Heart left ventricle (tissue), 13 donors: ENCODE measurements around the gene COBL.

Experiments
- POLR2A ChIP-seq, 2 donors: fragments of 450-650 bp; IDR thresholded peaks; one replicate each; pipeline ENCODE4 v1.6.1; 2017; ENCODE audit warnings: antibody characterized with exemption in 2 of 2, mild to moderate bottlenecking in 2 of 2, moderate library complexity in 2 of 2
- TF ChIP-seq, protein P1 (sequence below), 12 donors: fragments of 200-600 bp; sonication (generic) in 4 of 12; IDR thresholded peaks; one replicate each; pipeline versions ENCODE4 v1.5.0 to v1.8.0; 2018 to 2022; ENCODE audit warnings: antibody characterized with exemption in 12 of 12, mild to moderate bottlenecking in 5 of 12
- donor health status: ischemic (EF 13 %, LVEDD 7.1; RV severe dilation, severe dysfunction).
- donor health status: DM: no; HTN: yes; CAD: no.
- donor health status: DM: no; HTN: no; CAD: no.
- donor health status: ischemic (EF 25% LVEDD 6.9; RV normal size, moderate dysfunction).
- donor health status: ischemic (EF 25% LVEDD 5.7; RV mildly dilated, moderate dysfunction).
- donor health status: ischemic (EF 35%, LVEDD 5.7; RV mildly dilated, moderate dysfunction).
- donor health status: nonischemic (EF 11% LVEDD 7.7; RV severe dilation, severe dysfunction).
- donor health status: DM: yes; HTN: yes; CAD: no.
- donor health status: PGD.
- donor health status: ischemic (EF 29% LVEDD 5.4; RV normal size, mild dysfunction).
- donor health status: nonischemic (EF 23%, LVEDD 6.1; RV moderate dilation, normal function).

GRCh38 chr7:51220226-51220625, 96.4 kb downstream of the COBL start:
- TF ChIP-seq, protein P1, sequence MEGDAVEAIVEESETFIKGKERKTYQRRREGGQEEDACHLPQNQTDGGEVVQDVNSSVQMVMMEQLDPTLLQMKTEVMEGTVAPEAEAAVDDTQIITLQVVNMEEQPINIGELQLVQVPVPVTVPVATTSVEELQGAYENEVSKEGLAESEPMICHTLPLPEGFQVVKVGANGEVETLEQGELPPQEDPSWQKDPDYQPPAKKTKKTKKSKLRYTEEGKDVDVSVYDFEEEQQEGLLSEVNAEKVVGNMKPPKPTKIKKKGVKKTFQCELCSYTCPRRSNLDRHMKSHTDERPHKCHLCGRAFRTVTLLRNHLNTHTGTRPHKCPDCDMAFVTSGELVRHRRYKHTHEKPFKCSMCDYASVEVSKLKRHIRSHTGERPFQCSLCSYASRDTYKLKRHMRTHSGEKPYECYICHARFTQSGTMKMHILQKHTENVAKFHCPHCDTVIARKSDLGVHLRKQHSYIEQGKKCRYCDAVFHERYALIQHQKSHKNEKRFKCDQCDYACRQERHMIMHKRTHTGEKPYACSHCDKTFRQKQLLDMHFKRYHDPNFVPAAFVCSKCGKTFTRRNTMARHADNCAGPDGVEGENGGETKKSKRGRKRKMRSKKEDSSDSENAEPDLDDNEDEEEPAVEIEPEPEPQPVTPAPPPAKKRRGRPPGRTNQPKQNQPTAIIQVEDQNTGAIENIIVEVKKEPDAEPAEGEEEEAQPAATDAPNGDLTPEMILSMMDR (IDR thresholded peaks at IDR 0.05), result no peak
- TF ChIP-seq POLR2A (IDR thresholded peaks at IDR 0.05), result no peak
